Adrenal gland (tissue), 5 donors: ENCODE results near the gene SECISBP2L.

Experiments
- POLR2A ChIP-seq, 2 donors: fragments of 450-650 bp; IDR thresholded peaks; one replicate each; pipeline ENCODE4 v1.6.1; 2017; ENCODE audit warnings: antibody characterized with exemption in 2 of 2, mild to moderate bottlenecking in 2 of 2, moderate library complexity in 1 of 2
- TF ChIP-seq, protein P1 (sequence below), 6 experiments: fragments of 450-650 bp in 4 of 6; fragments of 200-600 bp in 2 of 6; sonication (generic) in 1 of 6; IDR thresholded peaks; 1 replicate in 5 of 6; 2 replicates in 1 of 6; pipeline versions ENCODE4 v1.5.1 to v1.8.0; 2016 to 2021; ENCODE audit warnings: antibody characterized with exemption in 6 of 6, mild to moderate bottlenecking in 2 of 6, moderate library complexity in 1 of 6
- donor health status: DM: no; HTN: no; CAD: no.

GRCh38 chr15:49042165-49042564 is 4.1 kb downstream of the SECISBP2L start:
- TF ChIP-seq, protein P1, sequence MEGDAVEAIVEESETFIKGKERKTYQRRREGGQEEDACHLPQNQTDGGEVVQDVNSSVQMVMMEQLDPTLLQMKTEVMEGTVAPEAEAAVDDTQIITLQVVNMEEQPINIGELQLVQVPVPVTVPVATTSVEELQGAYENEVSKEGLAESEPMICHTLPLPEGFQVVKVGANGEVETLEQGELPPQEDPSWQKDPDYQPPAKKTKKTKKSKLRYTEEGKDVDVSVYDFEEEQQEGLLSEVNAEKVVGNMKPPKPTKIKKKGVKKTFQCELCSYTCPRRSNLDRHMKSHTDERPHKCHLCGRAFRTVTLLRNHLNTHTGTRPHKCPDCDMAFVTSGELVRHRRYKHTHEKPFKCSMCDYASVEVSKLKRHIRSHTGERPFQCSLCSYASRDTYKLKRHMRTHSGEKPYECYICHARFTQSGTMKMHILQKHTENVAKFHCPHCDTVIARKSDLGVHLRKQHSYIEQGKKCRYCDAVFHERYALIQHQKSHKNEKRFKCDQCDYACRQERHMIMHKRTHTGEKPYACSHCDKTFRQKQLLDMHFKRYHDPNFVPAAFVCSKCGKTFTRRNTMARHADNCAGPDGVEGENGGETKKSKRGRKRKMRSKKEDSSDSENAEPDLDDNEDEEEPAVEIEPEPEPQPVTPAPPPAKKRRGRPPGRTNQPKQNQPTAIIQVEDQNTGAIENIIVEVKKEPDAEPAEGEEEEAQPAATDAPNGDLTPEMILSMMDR (IDR thresholded peaks at IDR 0.05): no peak
- TF ChIP-seq POLR2A (IDR thresholded peaks at IDR 0.05): no peak
